Measurements from ENCODE around the gene CHRNG.

The CHRNG gene

DNA sequence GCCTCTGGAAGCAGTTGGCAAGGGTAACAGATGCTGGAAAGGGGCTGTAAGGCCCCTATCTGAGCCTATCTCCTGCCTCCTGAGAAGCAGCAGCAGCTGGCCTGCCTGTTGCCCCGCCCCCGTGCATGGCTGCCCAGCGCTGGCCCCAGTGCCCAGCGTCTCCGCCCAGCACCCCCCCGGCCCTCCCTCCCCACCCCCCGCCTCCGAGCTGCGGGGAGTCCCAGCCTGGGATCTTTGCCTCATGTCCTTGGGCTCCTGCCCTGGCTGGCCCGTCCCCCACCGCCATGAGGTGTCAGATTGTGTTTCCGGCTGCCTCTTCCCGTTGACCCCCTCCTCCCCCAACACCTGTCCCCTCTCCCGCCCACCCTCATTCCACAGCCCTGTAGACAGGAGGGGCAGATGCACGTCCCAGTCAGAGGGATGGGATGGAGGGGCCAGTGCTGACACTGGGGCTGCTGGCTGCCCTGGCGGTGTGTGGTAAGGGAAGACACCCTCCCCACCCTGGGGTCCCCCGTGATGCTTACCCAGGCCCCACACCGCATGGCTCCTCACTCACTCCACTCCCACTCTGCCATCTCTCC is 13.6 kb upstream of the CHRNG start, which contains the start of gene CHRND (continued):
- TF ChIP-seq, protein P1, sequence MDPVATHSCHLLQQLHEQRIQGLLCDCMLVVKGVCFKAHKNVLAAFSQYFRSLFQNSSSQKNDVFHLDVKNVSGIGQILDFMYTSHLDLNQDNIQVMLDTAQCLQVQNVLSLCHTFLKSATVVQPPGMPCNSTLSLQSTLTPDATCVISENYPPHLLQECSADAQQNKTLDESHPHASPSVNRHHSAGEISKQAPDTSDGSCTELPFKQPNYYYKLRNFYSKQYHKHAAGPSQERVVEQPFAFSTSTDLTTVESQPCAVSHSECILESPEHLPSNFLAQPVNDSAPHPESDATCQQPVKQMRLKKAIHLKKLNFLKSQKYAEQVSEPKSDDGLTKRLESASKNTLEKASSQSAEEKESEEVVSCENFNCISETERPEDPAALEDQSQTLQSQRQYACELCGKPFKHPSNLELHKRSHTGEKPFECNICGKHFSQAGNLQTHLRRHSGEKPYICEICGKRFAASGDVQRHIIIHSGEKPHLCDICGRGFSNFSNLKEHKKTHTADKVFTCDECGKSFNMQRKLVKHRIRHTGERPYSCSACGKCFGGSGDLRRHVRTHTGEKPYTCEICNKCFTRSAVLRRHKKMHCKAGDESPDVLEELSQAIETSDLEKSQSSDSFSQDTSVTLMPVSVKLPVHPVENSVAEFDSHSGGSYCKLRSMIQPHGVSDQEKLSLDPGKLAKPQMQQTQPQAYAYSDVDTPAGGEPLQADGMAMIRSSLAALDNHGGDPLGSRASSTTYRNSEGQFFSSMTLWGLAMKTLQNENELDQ (tag by site-specific recombination; IDR thresholded peaks at IDR 0.05; ENCODE audit: low read depth) = no peak

DNA sequence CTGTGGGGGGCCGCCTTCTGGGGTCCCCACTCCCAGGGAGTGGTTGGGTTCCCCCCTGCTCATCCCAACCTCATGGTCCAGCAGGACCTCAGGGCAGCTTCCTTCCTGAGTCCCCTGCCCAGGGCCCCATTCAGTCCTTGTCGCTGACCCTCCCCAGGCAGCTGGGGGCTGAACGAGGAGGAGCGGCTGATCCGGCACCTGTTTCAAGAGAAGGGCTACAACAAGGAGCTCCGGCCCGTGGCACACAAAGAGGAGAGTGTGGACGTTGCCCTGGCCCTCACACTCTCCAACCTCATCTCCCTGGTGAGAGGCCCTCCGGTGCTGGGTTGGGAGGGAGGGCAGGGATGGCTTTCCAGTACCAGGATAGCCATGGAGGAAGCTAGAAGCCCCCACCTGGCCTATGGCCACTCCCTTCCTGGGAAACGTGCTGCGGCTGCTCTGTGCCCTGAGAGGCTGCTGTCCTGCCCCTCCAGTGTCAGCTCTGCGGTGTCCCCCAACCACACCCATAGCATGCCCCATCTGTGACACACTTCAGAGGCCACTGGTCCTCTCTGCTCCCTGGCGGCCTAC is 13.0 kb upstream of the CHRNG start:
- Histone ChIP-seq H3K36me3 (ENCODE audit: control insufficient read depth in 2 of 2, insufficient read depth in 1 of 2, low read length in 2 of 2) (no peaks in the 10 kb centered on the region), H3K4me3 (ENCODE audit: low read depth, low read length) (no peak overlapping the region), H3K27ac (ENCODE audit: extremely low read depth, low read depth, low read length) (no peak overlapping the region), H3K9me3 (ENCODE audit: control insufficient read depth, insufficient read depth, low read depth, low read length) (no peaks in the 10 kb centered on the region), H3K4me1 (ENCODE audit: control insufficient read depth, insufficient read depth, low read length) (no peaks in the 10 kb centered on the region; the same call in 1 of the 2 replicates)
- ChIA-PET POLR2A (no interaction called here), CTCF (interaction anchor here (0.7 kb wide), 1 partner anchor 17 kb away, joined by 3 read pairs; no protein-coding TSS in a partner anchor)
- TF ChIP-seq SP3 (tag by site-specific recombination; IDR thresholded peaks at IDR 0.05) = no peak
- TF ChIP-seq ZNF830 (tag by site-specific recombination; IDR thresholded peaks at IDR 0.05; ENCODE audit: low read depth) = no peak
- TF ChIP-seq, protein P2, sequence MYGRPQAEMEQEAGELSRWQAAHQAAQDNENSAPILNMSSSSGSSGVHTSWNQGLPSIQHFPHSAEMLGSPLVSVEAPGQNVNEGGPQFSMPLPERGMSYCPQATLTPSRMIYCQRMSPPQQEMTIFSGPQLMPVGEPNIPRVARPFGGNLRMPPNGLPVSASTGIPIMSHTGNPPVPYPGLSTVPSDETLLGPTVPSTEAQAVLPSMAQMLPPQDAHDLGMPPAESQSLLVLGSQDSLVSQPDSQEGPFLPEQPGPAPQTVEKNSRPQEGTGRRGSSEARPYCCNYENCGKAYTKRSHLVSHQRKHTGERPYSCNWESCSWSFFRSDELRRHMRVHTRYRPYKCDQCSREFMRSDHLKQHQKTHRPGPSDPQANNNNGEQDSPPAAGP (tag by site-specific recombination; IDR thresholded peaks at IDR 0.05) = no peak
- TF ChIP-seq, protein P3, sequence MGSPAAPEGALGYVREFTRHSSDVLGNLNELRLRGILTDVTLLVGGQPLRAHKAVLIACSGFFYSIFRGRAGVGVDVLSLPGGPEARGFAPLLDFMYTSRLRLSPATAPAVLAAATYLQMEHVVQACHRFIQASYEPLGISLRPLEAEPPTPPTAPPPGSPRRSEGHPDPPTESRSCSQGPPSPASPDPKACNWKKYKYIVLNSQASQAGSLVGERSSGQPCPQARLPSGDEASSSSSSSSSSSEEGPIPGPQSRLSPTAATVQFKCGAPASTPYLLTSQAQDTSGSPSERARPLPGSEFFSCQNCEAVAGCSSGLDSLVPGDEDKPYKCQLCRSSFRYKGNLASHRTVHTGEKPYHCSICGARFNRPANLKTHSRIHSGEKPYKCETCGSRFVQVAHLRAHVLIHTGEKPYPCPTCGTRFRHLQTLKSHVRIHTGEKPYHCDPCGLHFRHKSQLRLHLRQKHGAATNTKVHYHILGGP (tag by site-specific recombination; IDR thresholded peaks at IDR 0.05) = no peak
- TF ChIP-seq, protein P1 (tag by site-specific recombination; IDR thresholded peaks at IDR 0.05; ENCODE audit: low read depth) = no peak
- no peak for TF ChIP-seq GLI4 (tag by site-specific recombination; IDR thresholded peaks at IDR 0.05)
- TF ChIP-seq, protein P4, sequence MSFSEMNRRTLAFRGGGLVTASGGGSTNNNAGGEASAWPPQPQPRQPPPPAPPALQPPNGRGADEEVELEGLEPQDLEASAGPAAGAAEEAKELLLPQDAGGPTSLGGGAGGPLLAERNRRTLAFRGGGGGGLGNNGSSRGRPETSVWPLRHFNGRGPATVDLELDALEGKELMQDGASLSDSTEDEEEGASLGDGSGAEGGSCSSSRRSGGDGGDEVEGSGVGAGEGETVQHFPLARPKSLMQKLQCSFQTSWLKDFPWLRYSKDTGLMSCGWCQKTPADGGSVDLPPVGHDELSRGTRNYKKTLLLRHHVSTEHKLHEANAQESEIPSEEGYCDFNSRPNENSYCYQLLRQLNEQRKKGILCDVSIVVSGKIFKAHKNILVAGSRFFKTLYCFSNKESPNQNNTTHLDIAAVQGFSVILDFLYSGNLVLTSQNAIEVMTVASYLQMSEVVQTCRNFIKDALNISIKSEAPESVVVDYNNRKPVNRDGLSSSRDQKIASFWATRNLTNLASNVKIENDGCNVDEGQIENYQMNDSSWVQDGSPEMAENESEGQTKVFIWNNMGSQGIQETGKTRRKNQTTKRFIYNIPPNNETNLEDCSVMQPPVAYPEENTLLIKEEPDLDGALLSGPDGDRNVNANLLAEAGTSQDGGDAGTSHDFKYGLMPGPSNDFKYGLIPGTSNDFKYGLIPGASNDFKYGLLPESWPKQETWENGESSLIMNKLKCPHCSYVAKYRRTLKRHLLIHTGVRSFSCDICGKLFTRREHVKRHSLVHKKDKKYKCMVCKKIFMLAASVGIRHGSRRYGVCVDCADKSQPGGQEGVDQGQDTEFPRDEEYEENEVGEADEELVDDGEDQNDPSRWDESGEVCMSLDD (tag by site-specific recombination; IDR thresholded peaks at IDR 0.05) = no peak
- TF ChIP-seq, protein P5, sequence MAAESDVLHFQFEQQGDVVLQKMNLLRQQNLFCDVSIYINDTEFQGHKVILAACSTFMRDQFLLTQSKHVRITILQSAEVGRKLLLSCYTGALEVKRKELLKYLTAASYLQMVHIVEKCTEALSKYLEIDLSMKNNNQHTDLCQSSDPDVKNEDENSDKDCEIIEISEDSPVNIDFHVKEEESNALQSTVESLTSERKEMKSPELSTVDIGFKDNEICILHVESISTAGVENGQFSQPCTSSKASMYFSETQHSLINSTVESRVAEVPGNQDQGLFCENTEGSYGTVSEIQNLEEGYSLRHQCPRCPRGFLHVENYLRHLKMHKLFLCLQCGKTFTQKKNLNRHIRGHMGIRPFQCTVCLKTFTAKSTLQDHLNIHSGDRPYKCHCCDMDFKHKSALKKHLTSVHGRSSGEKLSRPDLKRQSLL (tag by site-specific recombination; IDR thresholded peaks at IDR 0.05) = no peak
- TF ChIP-seq, protein P6, sequence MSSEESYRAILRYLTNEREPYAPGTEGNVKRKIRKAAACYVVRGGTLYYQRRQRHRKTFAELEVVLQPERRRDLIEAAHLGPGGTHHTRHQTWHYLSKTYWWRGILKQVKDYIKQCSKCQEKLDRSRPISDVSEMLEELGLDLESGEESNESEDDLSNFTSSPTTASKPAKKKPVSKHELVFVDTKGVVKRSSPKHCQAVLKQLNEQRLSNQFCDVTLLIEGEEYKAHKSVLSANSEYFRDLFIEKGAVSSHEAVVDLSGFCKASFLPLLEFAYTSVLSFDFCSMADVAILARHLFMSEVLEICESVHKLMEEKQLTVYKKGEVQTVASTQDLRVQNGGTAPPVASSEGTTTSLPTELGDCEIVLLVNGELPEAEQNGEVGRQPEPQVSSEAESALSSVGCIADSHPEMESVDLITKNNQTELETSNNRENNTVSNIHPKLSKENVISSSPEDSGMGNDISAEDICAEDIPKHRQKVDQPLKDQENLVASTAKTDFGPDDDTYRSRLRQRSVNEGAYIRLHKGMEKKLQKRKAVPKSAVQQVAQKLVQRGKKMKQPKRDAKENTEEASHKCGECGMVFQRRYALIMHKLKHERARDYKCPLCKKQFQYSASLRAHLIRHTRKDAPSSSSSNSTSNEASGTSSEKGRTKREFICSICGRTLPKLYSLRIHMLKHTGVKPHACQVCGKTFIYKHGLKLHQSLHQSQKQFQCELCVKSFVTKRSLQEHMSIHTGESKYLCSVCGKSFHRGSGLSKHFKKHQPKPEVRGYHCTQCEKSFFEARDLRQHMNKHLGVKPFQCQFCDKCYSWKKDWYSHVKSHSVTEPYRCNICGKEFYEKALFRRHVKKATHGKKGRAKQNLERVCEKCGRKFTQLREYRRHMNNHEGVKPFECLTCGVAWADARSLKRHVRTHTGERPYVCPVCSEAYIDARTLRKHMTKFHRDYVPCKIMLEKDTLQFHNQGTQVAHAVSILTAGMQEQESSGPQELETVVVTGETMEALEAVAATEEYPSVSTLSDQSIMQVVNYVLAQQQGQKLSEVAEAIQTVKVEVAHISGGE (tag by site-specific recombination; conservative IDR thresholded peaks at IDR 0.05; ENCODE audit: low read depth) = no peak
- TF ChIP-seq ZNF10 (tag by site-specific recombination; IDR thresholded peaks at IDR 0.05) = no peak
- no peak for TF ChIP-seq ZNF660 (tag by site-specific recombination; IDR thresholded peaks at IDR 0.05)
- TF ChIP-seq, protein P7, sequence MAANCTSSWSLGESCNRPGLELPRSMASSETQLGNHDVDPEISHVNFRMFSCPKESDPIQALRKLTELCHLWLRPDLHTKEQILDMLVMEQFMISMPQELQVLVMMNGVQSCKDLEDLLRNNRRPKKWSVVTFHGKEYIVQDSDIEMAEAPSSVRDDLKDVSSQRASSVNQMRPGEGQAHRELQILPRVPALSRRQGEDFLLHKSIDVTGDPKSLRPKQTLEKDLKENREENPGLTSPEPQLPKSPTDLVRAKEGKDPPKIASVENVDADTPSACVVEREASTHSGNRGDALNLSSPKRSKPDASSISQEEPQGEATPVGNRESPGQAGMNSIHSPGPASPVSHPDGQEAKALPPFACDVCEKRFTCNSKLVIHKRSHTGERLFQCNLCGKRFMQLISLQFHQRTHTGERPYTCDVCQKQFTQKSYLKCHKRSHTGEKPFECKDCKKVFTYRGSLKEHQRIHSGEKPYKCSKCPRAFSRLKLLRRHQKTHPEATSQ (tag by site-specific recombination; IDR thresholded peaks at IDR 0.05) = no peak
- TF ChIP-seq, protein P8, sequence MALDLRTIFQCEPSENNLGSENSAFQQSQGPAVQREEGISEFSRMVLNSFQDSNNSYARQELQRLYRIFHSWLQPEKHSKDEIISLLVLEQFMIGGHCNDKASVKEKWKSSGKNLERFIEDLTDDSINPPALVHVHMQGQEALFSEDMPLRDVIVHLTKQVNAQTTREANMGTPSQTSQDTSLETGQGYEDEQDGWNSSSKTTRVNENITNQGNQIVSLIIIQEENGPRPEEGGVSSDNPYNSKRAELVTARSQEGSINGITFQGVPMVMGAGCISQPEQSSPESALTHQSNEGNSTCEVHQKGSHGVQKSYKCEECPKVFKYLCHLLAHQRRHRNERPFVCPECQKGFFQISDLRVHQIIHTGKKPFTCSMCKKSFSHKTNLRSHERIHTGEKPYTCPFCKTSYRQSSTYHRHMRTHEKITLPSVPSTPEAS (tag by site-specific recombination; IDR thresholded peaks at IDR 0.05) = no peak
- TF ChIP-seq ZNF114 (tag by site-specific recombination; IDR thresholded peaks at IDR 0.05) = no peak
- TF ChIP-seq ZFP3 (tag by site-specific recombination; IDR thresholded peaks at IDR 0.05; ENCODE audit: low read depth) = no peak
- TF ChIP-seq ZNF354C (tag by site-specific recombination; IDR thresholded peaks at IDR 0.05; ENCODE audit: borderline replicate concordance, low read depth) = no peak
